Heart left ventricle (tissue), 13 donors: Measurements from ENCODE around the gene RBAK.

Source experiments
- CTCF ChIP-seq, 12 donors: fragments of 200-600 bp; sonication (generic) in 4 of 12; IDR thresholded peaks; one replicate each; pipeline versions ENCODE4 v1.5.0 to v1.8.0; 2018 to 2022; ENCODE audit warnings: antibody characterized with exemption in 12 of 12, mild to moderate bottlenecking in 5 of 12
- POLR2A ChIP-seq, 2 donors: fragments of 450-650 bp; IDR thresholded peaks; one replicate each; pipeline ENCODE4 v1.6.1; 2017; ENCODE audit warnings: antibody characterized with exemption in 2 of 2, mild to moderate bottlenecking in 2 of 2, moderate library complexity in 2 of 2
- donor health status: ischemic (EF 13 %, LVEDD 7.1; RV severe dilation, severe dysfunction).
- donor health status: DM: no; HTN: yes; CAD: no.
- donor health status: DM: no; HTN: no; CAD: no.
- donor health status: ischemic (EF 25% LVEDD 6.9; RV normal size, moderate dysfunction).
- donor health status: ischemic (EF 25% LVEDD 5.7; RV mildly dilated, moderate dysfunction).
- donor health status: ischemic (EF 35%, LVEDD 5.7; RV mildly dilated, moderate dysfunction).
- donor health status: nonischemic (EF 11% LVEDD 7.7; RV severe dilation, severe dysfunction).
- donor health status: DM: yes; HTN: yes; CAD: no.
- donor health status: PGD.
- donor health status: ischemic (EF 29% LVEDD 5.4; RV normal size, mild dysfunction).
- donor health status: nonischemic (EF 23%, LVEDD 6.1; RV moderate dilation, normal function).

- TF ChIP-seq POLR2A (IDR thresholded peaks at IDR 0.05) (no peak), CTCF (IDR thresholded peaks at IDR 0.05) (no peak)
Observed at GRCh38 chr7:5043661-5044060, 2.0 kb upstream of the RBAK start.
